K562 (cell line): Measurements from ENCODE around the gene PIK3C2B. TPM values are rescaled to one million over a fixed set of nuclear protein-coding genes. Genes with fewer than 3 reads are reported as not detected.
A peak's percentile ranks its signal among the peaks of the same experiment; 100 is the strongest.

ENCODE experiments used
- FOSL1 ChIP-seq: fragments of 200-800 bp; sonication (Bioruptor generic); conservative IDR thresholded peaks from 2 replicates; pipeline ENCODE4 v1.6.1; 2016; ENCODE audit warnings: missing genetic modification characterization, missing compliant biosample characterization
- KAT2B ChIP-seq: IDR thresholded peaks from one replicate; pipeline ENCODE4 v1.6.1; 2012; ENCODE audit warnings: low read depth, mild to moderate bottlenecking, control low read depth, inconsistent platforms, low read length, moderate library complexity
- MBD2 ChIP-seq: sonication (generic); IDR thresholded peaks from 2 replicates; pipeline ENCODE4 v1.6.1; 2016; ENCODE audit warnings: low read depth, borderline replicate concordance
- SOX6 ChIP-seq: fragments of 450-650 bp; IDR thresholded peaks from 2 replicates; pipeline ENCODE4 v1.6.1; 2014; ENCODE audit warnings: mild to moderate bottlenecking
- ZFPM2 ChIP-seq: fragments of 250-450 bp; sonication (Bioruptor Pico); IDR thresholded peaks from 2 replicates; pipeline ENCODE4 v1.5.1; 2022; ENCODE audit warnings: mild to moderate bottlenecking
- ZNF224 ChIP-seq: sonication (generic); formaldehyde crosslinking; IDR thresholded peaks from 2 replicates; pipeline ENCODE4 v1.8.0; 2022; ENCODE audit warnings: mild to moderate bottlenecking, missing genetic modification reagents
- ZNF583 ChIP-seq: fragments of 250-450 bp; sonication (Bioruptor Pico); IDR thresholded peaks from 2 replicates; pipeline ENCODE4 v1.4.0; 2020
- ZNF699 ChIP-seq: fragments of 250-450 bp; sonication (Bioruptor Pico); IDR thresholded peaks from 2 replicates; pipeline ENCODE4 v1.8.0; 2021; ENCODE audit warnings: mild to moderate bottlenecking, moderate library complexity; ENCODE audit not compliant: insufficient replicate concordance
- polyA plus RNA-seq, 8 experiments: library from polyadenylated mRNA; depleted of rRNA in 4 of 8; stranded (reverse) in 5 of 8; unstranded in 3 of 8; fragments of >200 nt; fragmentation: Nextera tagmentation in 2 of 8; fragmentation: Illumina TruSeq in 1 of 8; extraction: Ambion mirVana in 2 of 8; extraction: Trizol in 1 of 8; gene quantifications; 2 replicates each; pipeline versions ENCODE4 v1.2.1 to v1.2.3, GENCODE V29; 2011 to 2014; ENCODE audit warnings: inconsistent platforms in 1 of 8, missing spikeins in 1 of 8
- total RNA-seq, 7 experiments: library from RNA; depleted of rRNA in 6 of 7; stranded (reverse); fragments of >200 nt in 6 of 7; fragmentation: Illumina TruSeq in 2 of 7; extraction: Trizol in 2 of 7; gene quantifications; 2 replicates each; pipeline versions ENCODE4 v1.2.1 to v1.2.3, GENCODE V29; 2011 to 2021; ENCODE audit warnings: low replicate concordance in 1 of 7
- TF ChIP-seq, protein P1 (sequence below): sonication (generic); formaldehyde crosslinking; IDR thresholded peaks from 2 replicates; pipeline ENCODE4 v1.8.1; 2023; ENCODE audit warnings: mild to moderate bottlenecking, missing genetic modification reagents
- TF ChIP-seq, protein P2 (sequence below): fragments of 200-400 bp; formaldehyde crosslinking; IDR thresholded peaks from 2 replicates; pipeline ENCODE4 v1.6.1; 2017; ENCODE audit warnings: mild to moderate bottlenecking, low read depth, low read length, moderate library complexity
- TF ChIP-seq, protein P3 (sequence below): fragments of 250-450 bp; sonication (Bioruptor Pico); IDR thresholded peaks from 2 replicates; pipeline ENCODE4 v1.8.0; 2021; ENCODE audit warnings: moderate library complexity, mild to moderate bottlenecking, inconsistent platforms
- TF ChIP-seq, protein P4 (sequence below), 2 experiments: fragments of 150-350 bp in 1 of 2; IDR thresholded peaks; 2 replicates each; pipeline ENCODE4 v1.6.1; 2012 to 2016; ENCODE audit warnings: low read depth in 2 of 2, low read length in 2 of 2, mild to moderate bottlenecking in 1 of 2, moderate library complexity in 1 of 2
- TF ChIP-seq, protein P5 (sequence below): fragments of 250-450 bp; sonication (Bioruptor Pico); IDR thresholded peaks from 2 replicates; pipeline ENCODE4 v1.5.0; 2021; ENCODE audit warnings: mild to moderate bottlenecking, borderline replicate concordance

The PIK3C2B gene
- total and polyA plus RNA-seq, 9 of the 15 experiments (the other 6 are each of a cell fraction or from before 2014, with no cell fraction given), result 0.10 to 2.9 (median 0.72) TPM

DNA sequence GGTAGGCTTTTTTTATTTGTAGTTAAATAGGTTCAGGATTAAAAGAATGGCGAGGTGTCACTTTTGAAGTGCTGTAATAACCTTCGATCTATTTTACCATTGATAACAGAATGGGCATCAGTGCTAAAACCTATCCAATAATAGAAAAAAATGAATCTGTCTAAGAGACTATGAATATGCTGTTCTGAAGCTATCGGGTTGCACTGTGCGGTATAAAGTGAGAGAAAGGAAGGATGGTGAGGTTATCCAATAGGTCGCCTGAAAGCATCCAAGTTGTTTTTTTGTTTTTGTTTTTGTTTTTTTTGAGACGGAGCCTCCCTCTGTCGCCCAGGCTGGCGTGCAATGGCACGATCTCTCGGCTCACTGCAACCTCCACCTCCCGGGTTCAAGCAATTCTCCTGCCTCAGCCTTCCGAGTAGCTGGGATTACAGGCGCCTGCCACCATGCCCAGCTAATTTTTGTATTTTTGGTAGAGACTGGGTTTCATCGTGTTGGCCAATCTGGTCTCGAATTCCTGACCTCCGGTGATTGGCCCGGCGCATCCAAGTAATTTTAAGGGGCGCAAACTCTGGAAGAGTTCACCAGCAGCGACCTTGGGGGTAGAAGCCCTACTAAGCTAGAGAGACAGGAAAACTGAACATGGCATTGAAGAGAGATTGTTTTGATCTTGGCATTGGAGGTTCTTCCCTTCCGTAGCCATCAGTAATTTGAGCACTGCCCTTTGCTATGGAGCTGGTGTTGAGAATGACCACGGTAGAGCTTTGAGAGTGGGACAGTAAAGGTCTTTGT, 12.9 kb upstream of the PIK3C2B start (continued):
- TF ChIP-seq, protein P1, sequence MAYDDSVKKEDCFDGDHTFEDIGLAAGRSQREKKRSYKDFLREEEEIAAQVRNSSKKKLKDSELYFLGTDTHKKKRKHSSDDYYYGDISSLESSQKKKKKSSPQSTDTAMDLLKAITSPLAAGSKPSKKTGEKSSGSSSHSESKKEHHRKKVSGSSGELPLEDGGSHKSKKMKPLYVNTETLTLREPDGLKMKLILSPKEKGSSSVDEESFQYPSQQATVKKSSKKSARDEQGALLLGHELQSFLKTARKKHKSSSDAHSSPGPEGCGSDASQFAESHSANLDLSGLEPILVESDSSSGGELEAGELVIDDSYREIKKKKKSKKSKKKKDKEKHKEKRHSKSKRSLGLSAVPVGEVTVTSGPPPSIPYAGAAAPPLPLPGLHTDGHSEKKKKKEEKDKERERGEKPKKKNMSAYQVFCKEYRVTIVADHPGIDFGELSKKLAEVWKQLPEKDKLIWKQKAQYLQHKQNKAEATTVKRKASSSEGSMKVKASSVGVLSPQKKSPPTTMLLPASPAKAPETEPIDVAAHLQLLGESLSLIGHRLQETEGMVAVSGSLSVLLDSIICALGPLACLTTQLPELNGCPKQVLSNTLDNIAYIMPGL, result no peak
- TF ChIP-seq, protein P2, sequence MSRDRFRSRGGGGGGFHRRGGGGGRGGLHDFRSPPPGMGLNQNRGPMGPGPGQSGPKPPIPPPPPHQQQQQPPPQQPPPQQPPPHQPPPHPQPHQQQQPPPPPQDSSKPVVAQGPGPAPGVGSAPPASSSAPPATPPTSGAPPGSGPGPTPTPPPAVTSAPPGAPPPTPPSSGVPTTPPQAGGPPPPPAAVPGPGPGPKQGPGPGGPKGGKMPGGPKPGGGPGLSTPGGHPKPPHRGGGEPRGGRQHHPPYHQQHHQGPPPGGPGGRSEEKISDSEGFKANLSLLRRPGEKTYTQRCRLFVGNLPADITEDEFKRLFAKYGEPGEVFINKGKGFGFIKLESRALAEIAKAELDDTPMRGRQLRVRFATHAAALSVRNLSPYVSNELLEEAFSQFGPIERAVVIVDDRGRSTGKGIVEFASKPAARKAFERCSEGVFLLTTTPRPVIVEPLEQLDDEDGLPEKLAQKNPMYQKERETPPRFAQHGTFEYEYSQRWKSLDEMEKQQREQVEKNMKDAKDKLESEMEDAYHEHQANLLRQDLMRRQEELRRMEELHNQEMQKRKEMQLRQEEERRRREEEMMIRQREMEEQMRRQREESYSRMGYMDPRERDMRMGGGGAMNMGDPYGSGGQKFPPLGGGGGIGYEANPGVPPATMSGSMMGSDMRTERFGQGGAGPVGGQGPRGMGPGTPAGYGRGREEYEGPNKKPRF, result no peak
- TF ChIP-seq, protein P3, sequence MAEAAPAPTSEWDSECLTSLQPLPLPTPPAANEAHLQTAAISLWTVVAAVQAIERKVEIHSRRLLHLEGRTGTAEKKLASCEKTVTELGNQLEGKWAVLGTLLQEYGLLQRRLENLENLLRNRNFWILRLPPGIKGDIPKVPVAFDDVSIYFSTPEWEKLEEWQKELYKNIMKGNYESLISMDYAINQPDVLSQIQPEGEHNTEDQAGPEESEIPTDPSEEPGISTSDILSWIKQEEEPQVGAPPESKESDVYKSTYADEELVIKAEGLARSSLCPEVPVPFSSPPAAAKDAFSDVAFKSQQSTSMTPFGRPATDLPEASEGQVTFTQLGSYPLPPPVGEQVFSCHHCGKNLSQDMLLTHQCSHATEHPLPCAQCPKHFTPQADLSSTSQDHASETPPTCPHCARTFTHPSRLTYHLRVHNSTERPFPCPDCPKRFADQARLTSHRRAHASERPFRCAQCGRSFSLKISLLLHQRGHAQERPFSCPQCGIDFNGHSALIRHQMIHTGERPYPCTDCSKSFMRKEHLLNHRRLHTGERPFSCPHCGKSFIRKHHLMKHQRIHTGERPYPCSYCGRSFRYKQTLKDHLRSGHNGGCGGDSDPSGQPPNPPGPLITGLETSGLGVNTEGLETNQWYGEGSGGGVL (CRISPR knock-in tag), result no peak
- TF ChIP-seq SOX6 (no peak), ZFPM2 (CRISPR knock-in tag) (no peak), MBD2 (no peak; the same call in 1 of the 2 replicates), KAT2B (no peak), ZNF699 (CRISPR knock-in tag) (no peak), ZNF583 (no peak), FOSL1 (tag) (no peak), ZNF224 (CRISPR knock-in tag) (no peak)
- TF ChIP-seq, protein P4, sequence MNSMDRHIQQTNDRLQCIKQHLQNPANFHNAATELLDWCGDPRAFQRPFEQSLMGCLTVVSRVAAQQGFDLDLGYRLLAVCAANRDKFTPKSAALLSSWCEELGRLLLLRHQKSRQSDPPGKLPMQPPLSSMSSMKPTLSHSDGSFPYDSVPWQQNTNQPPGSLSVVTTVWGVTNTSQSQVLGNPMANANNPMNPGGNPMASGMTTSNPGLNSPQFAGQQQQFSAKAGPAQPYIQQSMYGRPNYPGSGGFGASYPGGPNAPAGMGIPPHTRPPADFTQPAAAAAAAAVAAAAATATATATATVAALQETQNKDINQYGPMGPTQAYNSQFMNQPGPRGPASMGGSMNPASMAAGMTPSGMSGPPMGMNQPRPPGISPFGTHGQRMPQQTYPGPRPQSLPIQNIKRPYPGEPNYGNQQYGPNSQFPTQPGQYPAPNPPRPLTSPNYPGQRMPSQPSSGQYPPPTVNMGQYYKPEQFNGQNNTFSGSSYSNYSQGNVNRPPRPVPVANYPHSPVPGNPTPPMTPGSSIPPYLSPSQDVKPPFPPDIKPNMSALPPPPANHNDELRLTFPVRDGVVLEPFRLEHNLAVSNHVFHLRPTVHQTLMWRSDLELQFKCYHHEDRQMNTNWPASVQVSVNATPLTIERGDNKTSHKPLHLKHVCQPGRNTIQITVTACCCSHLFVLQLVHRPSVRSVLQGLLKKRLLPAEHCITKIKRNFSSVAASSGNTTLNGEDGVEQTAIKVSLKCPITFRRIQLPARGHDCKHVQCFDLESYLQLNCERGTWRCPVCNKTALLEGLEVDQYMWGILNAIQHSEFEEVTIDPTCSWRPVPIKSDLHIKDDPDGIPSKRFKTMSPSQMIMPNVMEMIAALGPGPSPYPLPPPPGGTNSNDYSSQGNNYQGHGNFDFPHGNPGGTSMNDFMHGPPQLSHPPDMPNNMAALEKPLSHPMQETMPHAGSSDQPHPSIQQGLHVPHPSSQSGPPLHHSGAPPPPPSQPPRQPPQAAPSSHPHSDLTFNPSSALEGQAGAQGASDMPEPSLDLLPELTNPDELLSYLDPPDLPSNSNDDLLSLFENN (IDR thresholded peaks at IDR 0.05; ENCODE audit: low read depth in 2 of 2, low read length in 2 of 2), result no peak
- TF ChIP-seq, protein P5, sequence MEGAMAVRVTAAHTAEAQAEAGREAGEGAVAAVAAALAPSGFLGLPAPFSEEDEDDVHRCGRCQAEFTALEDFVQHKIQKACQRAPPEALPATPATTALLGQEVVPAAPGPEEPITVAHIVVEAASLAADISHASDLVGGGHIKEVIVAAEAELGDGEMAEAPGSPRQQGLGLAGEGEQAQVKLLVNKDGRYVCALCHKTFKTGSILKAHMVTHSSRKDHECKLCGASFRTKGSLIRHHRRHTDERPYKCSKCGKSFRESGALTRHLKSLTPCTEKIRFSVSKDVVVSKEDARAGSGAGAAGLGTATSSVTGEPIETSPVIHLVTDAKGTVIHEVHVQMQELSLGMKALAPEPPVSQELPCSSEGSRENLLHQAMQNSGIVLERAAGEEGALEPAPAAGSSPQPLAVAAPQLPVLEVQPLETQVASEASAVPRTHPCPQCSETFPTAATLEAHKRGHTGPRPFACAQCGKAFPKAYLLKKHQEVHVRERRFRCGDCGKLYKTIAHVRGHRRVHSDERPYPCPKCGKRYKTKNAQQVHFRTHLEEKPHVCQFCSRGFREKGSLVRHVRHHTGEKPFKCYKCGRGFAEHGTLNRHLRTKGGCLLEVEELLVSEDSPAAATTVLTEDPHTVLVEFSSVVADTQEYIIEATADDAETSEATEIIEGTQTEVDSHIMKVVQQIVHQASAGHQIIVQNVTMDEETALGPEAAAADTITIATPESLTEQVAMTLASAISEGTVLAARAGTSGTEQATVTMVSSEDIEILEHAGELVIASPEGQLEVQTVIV (CRISPR knock-in tag), result peak; percentile 45; the same call in 1 of the 2 replicates
